ENCODE data around the gene ZNF70.

DNA sequence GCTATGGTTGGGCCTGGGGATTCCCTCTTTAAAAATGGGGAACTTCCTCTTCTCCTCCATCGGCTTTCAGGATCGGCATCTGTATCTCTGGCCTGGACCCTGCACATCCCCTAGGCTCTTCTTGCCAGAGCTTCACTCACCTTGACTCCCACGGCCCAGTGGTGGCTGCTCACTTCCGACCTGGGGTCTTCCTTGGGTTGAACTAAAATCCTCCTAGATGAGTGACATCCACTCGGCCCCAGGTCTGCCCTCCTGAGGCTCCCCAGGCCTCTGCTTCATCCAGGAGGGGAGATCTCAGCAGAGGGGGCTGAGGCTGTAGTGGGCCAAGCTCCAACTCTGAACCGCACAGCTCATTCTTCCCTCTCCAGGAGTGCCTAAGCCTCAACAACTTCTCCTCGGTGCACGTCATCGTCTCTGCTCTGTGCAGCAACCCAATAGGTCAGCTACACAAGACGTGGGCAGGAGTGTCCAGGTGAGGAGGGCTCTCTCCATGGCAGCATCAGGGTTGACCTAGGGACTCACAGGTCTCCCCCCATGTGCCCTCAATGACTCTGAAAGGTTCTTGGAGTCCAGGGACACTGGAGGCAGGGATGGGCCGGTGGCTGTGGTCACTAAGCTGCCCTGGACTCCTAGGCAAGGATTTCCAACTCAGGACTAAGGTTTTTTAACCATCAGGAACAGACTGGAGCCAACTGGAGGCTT is 56.8 kb downstream of the ZNF70 start:
- TF ChIP-seq, protein P1, sequence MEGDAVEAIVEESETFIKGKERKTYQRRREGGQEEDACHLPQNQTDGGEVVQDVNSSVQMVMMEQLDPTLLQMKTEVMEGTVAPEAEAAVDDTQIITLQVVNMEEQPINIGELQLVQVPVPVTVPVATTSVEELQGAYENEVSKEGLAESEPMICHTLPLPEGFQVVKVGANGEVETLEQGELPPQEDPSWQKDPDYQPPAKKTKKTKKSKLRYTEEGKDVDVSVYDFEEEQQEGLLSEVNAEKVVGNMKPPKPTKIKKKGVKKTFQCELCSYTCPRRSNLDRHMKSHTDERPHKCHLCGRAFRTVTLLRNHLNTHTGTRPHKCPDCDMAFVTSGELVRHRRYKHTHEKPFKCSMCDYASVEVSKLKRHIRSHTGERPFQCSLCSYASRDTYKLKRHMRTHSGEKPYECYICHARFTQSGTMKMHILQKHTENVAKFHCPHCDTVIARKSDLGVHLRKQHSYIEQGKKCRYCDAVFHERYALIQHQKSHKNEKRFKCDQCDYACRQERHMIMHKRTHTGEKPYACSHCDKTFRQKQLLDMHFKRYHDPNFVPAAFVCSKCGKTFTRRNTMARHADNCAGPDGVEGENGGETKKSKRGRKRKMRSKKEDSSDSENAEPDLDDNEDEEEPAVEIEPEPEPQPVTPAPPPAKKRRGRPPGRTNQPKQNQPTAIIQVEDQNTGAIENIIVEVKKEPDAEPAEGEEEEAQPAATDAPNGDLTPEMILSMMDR (IDR thresholded peaks at IDR 0.05), result no peak
- TF ChIP-seq ZFX (IDR thresholded peaks at IDR 0.05; ENCODE audit: borderline replicate concordance), result no peak

All from 22Rv1 (cell line).